HG03432 (cell line): ENCODE data around the gene TCF12.
"Not testable (repeated sequence)": the region's sequence is repeated elsewhere in the genome, so short reads cannot be mapped to it uniquely, and the experiment has no call there.

Source experiments
- ATAC-seq: cut with Tn5 transposase; IDR thresholded peaks from one replicate; pipeline ENCODE4 v1.9.1; 2021; ENCODE audit warnings: mild to moderate bottlenecking, moderate library complexity; ENCODE audit not compliant: unreplicated experiment

Gene TCF12

GRCh38 chr15:57129064-57129463 lies 210.6 kb downstream of the TCF12 start:
- no peak for ATAC-seq

- no peak for ATAC-seq
Measured at GRCh38 chr15:57130956-57131355, 212.5 kb downstream of the TCF12 start.

GRCh38 chr15:57133127-57133968 lies 214.9 kb downstream of the TCF12 start:
- ATAC-seq: no peak

- ATAC-seq: no peak
Measured at GRCh38 chr15:57134071-57134605, 215.7 kb downstream of the TCF12 start.

- no peak for ATAC-seq
Measured at GRCh38 chr15:57134851-57135250, 216.4 kb downstream of the TCF12 start.

GRCh38 chr15:57135800-57136199 lies 217.4 kb downstream of the TCF12 start:
- no peak for ATAC-seq

GRCh38 chr15:57138349-57138788 lies 219.9 kb downstream of the TCF12 start:
- ATAC-seq: no peak

GRCh38 chr15:57143511-57144078 lies 225.2 kb downstream of the TCF12 start:
- no peak for ATAC-seq

GRCh38 chr15:57144448-57144847 lies 226.0 kb downstream of the TCF12 start:
- ATAC-seq: no peak

- ATAC-seq: no peak
Measured at GRCh38 chr15:57146506-57147201, 228.2 kb downstream of the TCF12 start.

GRCh38 chr15:57147621-57148020 lies 229.2 kb downstream of the TCF12 start:
- no peak for ATAC-seq

GRCh38 chr15:57148262-57148661 lies 229.8 kb downstream of the TCF12 start:
- ATAC-seq: no peak

- ATAC-seq: no peak
Measured at GRCh38 chr15:57149196-57149595, 230.8 kb downstream of the TCF12 start.

GRCh38 chr15:57150066-57150865 lies 231.8 kb downstream of the TCF12 start:
- ATAC-seq: no peak

- not testable (repeated sequence) for ATAC-seq
Measured at GRCh38 chr15:57150866-57151203, 232.4 kb downstream of the TCF12 start.

- ATAC-seq: no peak
Measured at GRCh38 chr15:57152133-57152532, 233.7 kb downstream of the TCF12 start.

GRCh38 chr15:57152666-57153539 lies 234.5 kb downstream of the TCF12 start:
- ATAC-seq: no peak

GRCh38 chr15:57156210-57156884 lies 237.9 kb downstream of the TCF12 start:
- no peak for ATAC-seq

GRCh38 chr15:57158589-57158988 lies 240.1 kb downstream of the TCF12 start:
- ATAC-seq: no peak
